Fibroblast of lung (primary cell): ENCODE results near the gene GLIS1. TPM values are rescaled to one million over a fixed set of nuclear protein-coding genes. Genes with fewer than 3 reads are reported as not detected.

Experiments used
- DNase-seq, 2 donors: peaks; one replicate each; pipeline versions ENCODE4 v3.0.0 to v3.0.0-alpha.2; 2010; ENCODE audit warnings: low read depth in 2 of 2
- H2AFZ ChIP-seq: 2 replicates; pipeline ENCODE4 v1.5.1; 2012; ENCODE audit warnings: low read length, control low read depth, inconsistent platforms
- H3K27ac ChIP-seq: 2 replicates; pipeline ENCODE4 v1.5.1; 2011; ENCODE audit warnings: low read length, control low read depth; ENCODE audit not compliant: insufficient read depth
- H3K27me3 ChIP-seq: 2 replicates; pipeline ENCODE4 v1.5.1; 2011; ENCODE audit warnings: mild to moderate bottlenecking, low read length; ENCODE audit not compliant: control insufficient read depth, insufficient read depth
- H3K36me3 ChIP-seq: 2 replicates; pipeline ENCODE4 v1.5.1; 2011; ENCODE audit warnings: low read length; ENCODE audit not compliant: control insufficient read depth, insufficient read depth
- H3K4me1 ChIP-seq: 2 replicates; pipeline ENCODE4 v1.5.1; 2011; ENCODE audit warnings: low read length; ENCODE audit not compliant: control insufficient read depth, insufficient read depth; ENCODE audit errors: extremely low read depth
- H3K4me2 ChIP-seq: 2 replicates; pipeline ENCODE4 v1.5.1; 2011; ENCODE audit warnings: low read length, control low read depth; ENCODE audit not compliant: insufficient read depth; ENCODE audit errors: extremely low read depth
- H3K4me3 ChIP-seq, 4 experiments: fragments of 200-600 bp in 1 of 4; sonication (generic) in 1 of 4; replicated peaks in 1 of 4; 2 replicates each; pipeline ENCODE4 v1.5.1; 2011 to 2016; ENCODE audit warnings: low read length in 4 of 4, low read depth in 3 of 4, mild to moderate bottlenecking in 3 of 4, control low read depth in 2 of 4, inconsistent platforms in 1 of 4, mixed read lengths in 1 of 4; ENCODE audit not compliant: insufficient read depth in 1 of 4; ENCODE audit errors: control extremely low read depth in 1 of 4
- H3K79me2 ChIP-seq: 2 replicates; pipeline ENCODE4 v1.5.1; 2012; ENCODE audit warnings: mild to moderate bottlenecking, low read length, inconsistent platforms; ENCODE audit not compliant: control insufficient read depth, insufficient read depth
- H3K9ac ChIP-seq: 2 replicates; pipeline ENCODE4 v1.5.1; 2011; ENCODE audit warnings: mild to moderate bottlenecking, low read length, control low read depth; ENCODE audit not compliant: insufficient read depth
- H3K9me3 ChIP-seq: 2 replicates; pipeline ENCODE4 v1.5.1; 2012; ENCODE audit warnings: low read depth, low read length; ENCODE audit not compliant: control insufficient read depth, insufficient read depth
- H4K20me1 ChIP-seq: 2 replicates; pipeline ENCODE4 v1.5.1; 2011; ENCODE audit warnings: low read length; ENCODE audit not compliant: control insufficient read depth, insufficient read depth; ENCODE audit errors: extremely low read depth
- CTCF ChIP-seq, 2 donors: IDR thresholded peaks in 1 of 2; conservative IDR thresholded peaks in 1 of 2; 1 replicate in 1 of 2; 2 replicates in 1 of 2; pipeline ENCODE4 v1.5.1; 2011 to 2012; ENCODE audit warnings: low read length in 2 of 2, control low read depth in 1 of 2, inconsistent platforms in 1 of 2, low read depth in 1 of 2, mild to moderate bottlenecking in 1 of 2
- EZH2 ChIP-seq: IDR thresholded peaks from 2 replicates; pipeline ENCODE4 v1.5.1; 2012; ENCODE audit warnings: low read length, control low read depth, mild to moderate bottlenecking; ENCODE audit errors: missing control alignments
- polyA plus RNA-seq, 2 donors: library from polyadenylated mRNA; depleted of rRNA in 1 of 2; stranded (reverse) in 1 of 2; unstranded in 1 of 2; fragments of >200 nt; gene quantifications; 2 replicates each; pipeline ENCODE4 v1.2.1, GENCODE V29; 2011 to 2012; ENCODE audit warnings: missing spikeins in 1 of 2
- total RNA-seq: library from RNA; depleted of rRNA; stranded (reverse); fragments of >200 nt; gene quantifications from 2 replicates; pipeline ENCODE4 v1.2.1, GENCODE V29; 2014

The GLIS1 gene
- total and polyA plus RNA-seq, 2 donors (not counting 1 experiment from before 2014, with no cell fraction given): under 0.01 to 0.05 TPM

- H3K4me2 ChIP-seq: no peak overlapping the region
- no peak for TF ChIP-seq EZH2
- no peak overlapping the region for H3K4me3 ChIP-seq
- H3K79me2 ChIP-seq: no peaks in the 10 kb centered on the region
- H4K20me1 ChIP-seq: no peaks in the 10 kb centered on the region
- no peaks in the 10 kb centered on the region for H3K9me3 ChIP-seq
- DNase-seq: no peak
- H3K27ac ChIP-seq: no peak overlapping the region
- H3K9ac ChIP-seq: no peak overlapping the region
- H3K4me1 ChIP-seq: no peaks in the 10 kb centered on the region
- H3K36me3 ChIP-seq: no peaks in the 10 kb centered on the region
- H2AFZ ChIP-seq: no peak overlapping the region
- H3K27me3 ChIP-seq: peaks cover 2% of the 10 kb centered on the region
These were observed 161.2 kb downstream of the GLIS1 start for GRCh38 chr1:53577761-53578100.

GRCh38 chr1:53576866-53577760 is 161.9 kb downstream of the GLIS1 start:
- H3K4me1 ChIP-seq: no peaks in the 10 kb centered on the region
- no peak overlapping the region for H3K4me3 ChIP-seq
- DNase-seq: no peak
- no peaks in the 10 kb centered on the region for H3K36me3 ChIP-seq
- no peak overlapping the region for H3K27ac ChIP-seq
- H3K79me2 ChIP-seq: no peaks in the 10 kb centered on the region
- H3K9me3 ChIP-seq: no peaks in the 10 kb centered on the region
- H3K27me3 ChIP-seq: no peaks in the 10 kb centered on the region
- H4K20me1 ChIP-seq: no peaks in the 10 kb centered on the region
- no peak for TF ChIP-seq CTCF (conservative IDR thresholded peaks at IDR 0.05 in 1 of 2, IDR thresholded peaks at IDR 0.05 in 1 of 2; ENCODE audit: low read depth in 1 of 2, low read length in 2 of 2)
- no peak for TF ChIP-seq EZH2
- no peak overlapping the region for H2AFZ ChIP-seq
- H3K9ac ChIP-seq: no peak overlapping the region
- no peak overlapping the region for H3K4me2 ChIP-seq

GRCh38 chr1:53576381-53576801 is 162.6 kb downstream of the GLIS1 start:
- Histone ChIP-seq H3K4me3 (no peak overlapping the region), H4K20me1 (no peaks in the 10 kb centered on the region), H3K27ac (no peak overlapping the region), H3K4me1 (no peaks in the 10 kb centered on the region), H3K27me3 (no peaks in the 10 kb centered on the region), H3K9me3 (no peaks in the 10 kb centered on the region), H2AFZ (no peak overlapping the region), H3K9ac (no peak overlapping the region), H3K79me2 (no peaks in the 10 kb centered on the region), H3K36me3 (no peaks in the 10 kb centered on the region), H3K4me2 (no peak overlapping the region)
- no peak for DNase-seq
- TF ChIP-seq EZH2 (no peak), CTCF (conservative IDR thresholded peaks at IDR 0.05 in 1 of 2, IDR thresholded peaks at IDR 0.05 in 1 of 2; ENCODE audit: low read depth in 1 of 2, low read length in 2 of 2) (no peak)
